ENCODE data around the gene HMGXB4. TPM values are rescaled to one million over a fixed set of nuclear protein-coding genes. Genes with fewer than 3 reads are reported as not detected.

Gene HMGXB4
- total and polyA plus RNA-seq, 9 of the 15 experiments (the other 6 are each of a cell fraction or from before 2014, with no cell fraction given): 9.9 to 31.4 (median 24.8) TPM

- TF ChIP-seq TSHZ1 (CRISPR knock-in tag; IDR thresholded peaks at IDR 0.05) (no peak), ZNF507 (tag; conservative IDR thresholded peaks at IDR 0.05) (no peak)
These were observed 54.3 kb downstream of the HMGXB4 start (continued) for GRCh38 chr22:35311551-35311999.

GRCh38 chr22:35312198-35313059 lies 55.1 kb downstream of the HMGXB4 start:
- Histone ChIP-seq H3K4me2 (ENCODE audit: insufficient read depth, low read length) (no peak overlapping the region), H3K9ac (ENCODE audit: insufficient read depth in 1 of 2, low read depth in 2 of 2, low read length in 2 of 2) (no peak overlapping the region), H3K9me1 (ENCODE audit: control insufficient read depth, insufficient read depth, low read length) (no peaks in the 10 kb centered on the region), H3K79me2 (ENCODE audit: control insufficient read depth, insufficient read depth, low read length) (no peaks in the 10 kb centered on the region), H3K4me1 (replicated peaks in 1 of 2; ENCODE audit: control insufficient read depth in 2 of 2, insufficient read depth in 2 of 2, low read length in 2 of 2) (peaks cover 0 to 8% of the 10 kb centered on the region in 2 experiments; a peak in 3 of 5 replicates), H3K4me3 (no peak overlapping the region), H3K36me3 (ENCODE audit: control insufficient read depth, insufficient read depth, low read length) (no peaks in the 10 kb centered on the region; the same call in 2 of the 3 replicates), H3K9me3 (replicated peaks; ENCODE audit: control insufficient read depth, insufficient read depth, low read depth, low read length) (no peaks in the 10 kb centered on the region), H3K27me3 (ENCODE audit: control insufficient read depth in 2 of 2, insufficient read depth in 2 of 2, low read length in 2 of 2) (no peaks in the 10 kb centered on the region), H2AFZ (ENCODE audit: low read depth, low read length) (no peak overlapping the region), H3K27ac (ENCODE audit: extremely low read depth, low read depth, low read length) (no peak overlapping the region), H4K20me1 (replicated peaks; ENCODE audit: control insufficient read depth, insufficient read depth, low read length) (no peaks in the 10 kb centered on the region; the same call in none of the 2 replicates)
- ChIA-PET CTCF (ENCODE audit: low intra/inter-chr PET ratio) (no interaction called here), POLR2A (interaction anchor here (0.6 kb wide), 1 partner anchor 183 kb away, joined by 3 read pairs; no protein-coding TSS in a partner anchor)
- WGBS (ENCODE audit: insufficient coverage, low coverage, missing lambda C conversion rate): 59% methylated on average over 7 of the region's 13 CpGs
- in situ Hi-C loops (cut with MboI) (no loop called here), intact Hi-C loops (cut with micrococcal nuclease) (no loop called here)
- no peak for ATAC-seq
- no peak for FAIRE-seq
- BruUV-seq (replicated peaks): no TSS peak
- DNase-seq (ENCODE audit: extremely low read depth in 1 of 4, low spot score in 3 of 4): no peak
- TF ChIP-seq MAFF (IDR thresholded peaks at IDR 0.05; ENCODE audit: low read length) (no peak), ZNF282 (CRISPR knock-in tag; IDR thresholded peaks at IDR 0.05) (no peak), ATF3 (IDR thresholded peaks at IDR 0.05) (no peak), ATF3 (CRISPR knock-in tag; conservative IDR thresholded peaks at IDR 0.05) (no peak), FOXO4 (CRISPR knock-in tag; IDR thresholded peaks at IDR 0.05) (no peak), ZNF384 (IDR thresholded peaks at IDR 0.05; ENCODE audit: low read depth, low read length) (no peak), HCFC1 (IDR thresholded peaks at IDR 0.05; ENCODE audit: low read depth, low read length) (no peak), CBX2 (IDR thresholded peaks at IDR 0.05; ENCODE audit: insufficient read depth, low read length, poor library complexity, severe bottlenecking) (no peak), TRIM25 (IDR thresholded peaks at IDR 0.05; ENCODE audit: borderline replicate concordance) (no peak)
